Measurements from ENCODE around the gene PAOX. TPM values are rescaled to one million over a fixed set of nuclear protein-coding genes. Genes with fewer than 3 reads are reported as not detected.

PAOX gene
- total RNA-seq, 1 donor from 2014 or later, result 4.6 TPM

DNA sequence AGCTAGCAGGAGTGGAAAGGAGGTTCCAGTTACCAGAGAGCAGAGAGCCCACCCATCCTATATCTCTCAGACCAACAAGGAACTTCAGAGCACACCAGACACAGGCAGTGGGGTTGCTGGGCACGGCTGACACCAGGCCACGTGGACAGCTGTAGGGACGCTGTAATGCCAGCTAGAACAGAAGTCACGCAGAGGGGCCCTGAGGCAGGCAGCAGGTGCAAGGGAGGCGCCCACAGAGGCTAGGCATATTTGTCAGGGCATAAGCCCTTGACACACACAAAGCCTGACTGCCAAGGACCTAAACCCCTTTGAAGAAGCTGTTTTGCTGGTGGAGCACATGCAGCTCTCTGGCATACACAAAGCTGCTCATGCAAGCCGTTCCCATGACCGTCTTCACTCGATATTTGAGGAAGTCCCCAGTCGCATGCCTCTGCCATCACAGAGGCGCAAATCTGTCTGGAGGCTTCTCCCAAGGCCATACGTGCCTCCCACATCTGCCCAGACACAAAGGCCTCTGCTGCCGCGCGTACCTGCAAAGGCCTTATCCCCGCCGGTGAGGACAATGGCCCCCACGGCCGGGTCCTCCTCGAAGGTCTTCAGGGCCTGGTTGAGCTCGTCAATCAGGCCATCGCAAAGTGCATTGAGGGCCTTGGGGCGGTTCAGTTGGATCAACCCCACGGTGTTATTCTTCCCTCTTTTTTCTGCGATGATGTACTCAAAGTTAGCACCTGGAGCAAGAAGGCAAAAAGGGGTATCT lies 8.9 kb upstream of the PAOX start:
- Histone ChIP-seq H3K36me3 (no peaks in the 10 kb centered on the region), H3K4me2 (no peak overlapping the region), H2AFZ (replicated peaks) (no peak overlapping the region), H3K4me1 (peaks cover 7% of the 10 kb centered on the region), H3K4me3 (no peak overlapping the region), H3F3A (ENCODE audit: low read depth) (peaks cover 16% of the 10 kb centered on the region), H3K27ac (no peak overlapping the region), H3K27me3 (peaks cover 15% of the 10 kb centered on the region), H3K79me2 (ENCODE audit: low read depth) (peaks cover 16% of the 10 kb centered on the region), H3K9me3 (ENCODE audit: low read depth) (no peaks in the 10 kb centered on the region), H4K20me1 (ENCODE audit: low read depth) (peaks cover 10% of the 10 kb centered on the region), H3K9ac (no peak overlapping the region)
- peaks cover 7% of the 10 kb centered on the region for H3K4me1 Mint-ChIP-seq
- no peak overlapping the region for H3K27ac Mint-ChIP-seq
- peak overlapping the region; percentile 80 for H3K4me3 Mint-ChIP-seq
- DNase-seq (ENCODE audit: low spot score), result no peak
- H3K27me3 Mint-ChIP-seq (ENCODE audit: insufficient read depth, low read depth), result peaks cover 2% of the 10 kb centered on the region
- H3K9me3 Mint-ChIP-seq, result no peaks in the 10 kb centered on the region
- peaks cover 13% of the 10 kb centered on the region for H3K36me3 Mint-ChIP-seq
- TF ChIP-seq, protein P1, sequence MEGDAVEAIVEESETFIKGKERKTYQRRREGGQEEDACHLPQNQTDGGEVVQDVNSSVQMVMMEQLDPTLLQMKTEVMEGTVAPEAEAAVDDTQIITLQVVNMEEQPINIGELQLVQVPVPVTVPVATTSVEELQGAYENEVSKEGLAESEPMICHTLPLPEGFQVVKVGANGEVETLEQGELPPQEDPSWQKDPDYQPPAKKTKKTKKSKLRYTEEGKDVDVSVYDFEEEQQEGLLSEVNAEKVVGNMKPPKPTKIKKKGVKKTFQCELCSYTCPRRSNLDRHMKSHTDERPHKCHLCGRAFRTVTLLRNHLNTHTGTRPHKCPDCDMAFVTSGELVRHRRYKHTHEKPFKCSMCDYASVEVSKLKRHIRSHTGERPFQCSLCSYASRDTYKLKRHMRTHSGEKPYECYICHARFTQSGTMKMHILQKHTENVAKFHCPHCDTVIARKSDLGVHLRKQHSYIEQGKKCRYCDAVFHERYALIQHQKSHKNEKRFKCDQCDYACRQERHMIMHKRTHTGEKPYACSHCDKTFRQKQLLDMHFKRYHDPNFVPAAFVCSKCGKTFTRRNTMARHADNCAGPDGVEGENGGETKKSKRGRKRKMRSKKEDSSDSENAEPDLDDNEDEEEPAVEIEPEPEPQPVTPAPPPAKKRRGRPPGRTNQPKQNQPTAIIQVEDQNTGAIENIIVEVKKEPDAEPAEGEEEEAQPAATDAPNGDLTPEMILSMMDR (IDR thresholded peaks at IDR 0.05), result no peak
- TF ChIP-seq EZH2 (IDR thresholded peaks at IDR 0.05) (no peak), EZH2phosphoT487 (IDR thresholded peaks at IDR 0.05) (no peak)

DNA sequence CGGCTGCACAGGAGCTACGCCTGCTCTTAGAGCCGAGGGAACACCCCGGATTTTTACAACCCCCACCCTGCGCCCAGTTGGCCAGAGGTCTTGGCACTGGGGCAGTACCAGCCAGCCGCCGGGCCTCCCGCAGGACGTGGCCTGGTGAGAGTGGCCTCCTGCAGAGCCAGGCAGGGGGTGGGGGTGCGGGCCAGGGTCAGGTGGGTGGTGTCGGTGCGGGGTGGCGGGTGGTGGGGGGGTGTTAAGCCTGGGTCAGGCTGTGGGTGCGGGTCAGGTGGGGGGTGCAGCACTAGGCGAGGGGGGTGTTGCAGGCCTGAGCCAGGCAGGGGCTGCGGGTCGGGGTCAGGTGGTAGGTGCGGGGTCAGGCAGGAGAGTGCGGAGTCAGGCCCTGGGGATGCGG lies 6.6 kb upstream of the PAOX start:
- Histone ChIP-seq H3K9me3 (ENCODE audit: low read depth) (no peaks in the 10 kb centered on the region), H3K36me3 (no peaks in the 10 kb centered on the region), H3K4me3 (peak overlapping the region; percentile 97), H4K20me1 (ENCODE audit: low read depth) (peaks cover 10% of the 10 kb centered on the region), H3K27me3 (peaks cover 38% of the 10 kb centered on the region), H3K4me2 (peak overlapping the region; percentile 78), H2AFZ (replicated peaks) (no peak overlapping the region), H3F3A (ENCODE audit: low read depth) (peaks cover 21% of the 10 kb centered on the region), H3K27ac (no peak overlapping the region), H3K79me2 (ENCODE audit: low read depth) (peaks cover 16% of the 10 kb centered on the region), H3K4me1 (peaks cover 7% of the 10 kb centered on the region), H3K9ac (no peak overlapping the region)
- H3K27me3 Mint-ChIP-seq (ENCODE audit: insufficient read depth, low read depth), result peaks cover 11% of the 10 kb centered on the region
- H3K9me3 Mint-ChIP-seq, result no peaks in the 10 kb centered on the region
- H3K27ac Mint-ChIP-seq, result no peak overlapping the region
- no peak for DNase-seq (ENCODE audit: low spot score)
- peaks cover 12% of the 10 kb centered on the region for H3K36me3 Mint-ChIP-seq
- H3K4me3 Mint-ChIP-seq, result peak overlapping the region; percentile 84
- H3K4me1 Mint-ChIP-seq, result peaks cover 17% of the 10 kb centered on the region
- TF ChIP-seq, protein P1 (IDR thresholded peaks at IDR 0.05), result no peak
- TF ChIP-seq EZH2phosphoT487 (IDR thresholded peaks at IDR 0.05) (no peak), EZH2 (IDR thresholded peaks at IDR 0.05) (no peak)

DNA sequence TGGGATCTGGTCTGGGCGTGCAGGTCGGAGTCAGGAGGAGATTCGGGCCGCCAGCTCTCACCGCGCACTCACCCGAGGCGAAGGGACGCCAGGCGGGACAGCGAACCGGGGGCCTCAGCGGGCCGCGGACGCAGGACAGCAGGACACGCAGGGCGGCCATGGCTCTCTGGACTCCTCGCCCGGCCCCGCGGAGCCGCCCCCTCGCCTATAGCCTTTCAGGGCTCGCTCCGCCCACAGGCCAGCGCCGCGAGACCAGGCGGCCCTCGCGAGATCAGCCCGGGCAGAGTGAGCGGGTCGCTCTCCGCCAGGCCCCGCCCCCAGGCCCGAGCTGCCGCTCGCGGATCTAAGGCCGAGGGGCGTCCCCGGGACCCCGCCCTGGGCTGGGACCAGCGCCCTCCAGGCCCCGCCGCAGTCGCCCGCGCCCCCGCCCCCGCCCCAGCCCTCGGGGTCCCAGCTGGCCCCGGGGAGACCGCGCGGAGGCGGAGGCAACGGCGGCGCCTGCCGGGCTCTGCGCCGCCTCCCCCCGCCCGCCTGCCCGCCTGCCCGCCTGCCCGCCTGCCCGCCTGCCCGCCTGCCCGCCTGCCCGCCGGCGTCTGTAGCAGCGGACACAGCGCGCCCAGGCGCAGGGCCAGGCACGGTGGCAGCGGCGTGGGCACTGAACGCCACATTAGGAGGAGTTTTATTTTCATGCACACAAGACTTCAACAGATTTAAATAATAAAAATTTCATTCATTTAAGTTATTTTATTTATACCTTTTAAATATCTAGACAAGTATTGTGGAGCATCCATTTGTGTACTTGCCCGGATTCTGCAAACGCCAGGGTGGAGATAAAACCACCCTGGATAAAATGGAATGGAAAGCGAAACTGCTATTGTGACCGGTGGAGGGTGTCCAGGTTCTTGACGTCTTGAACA lies 5.6 kb upstream of the PAOX start, which contains the start of gene ECHS1:
TSS of gene ECHS1 (minus strand) at position 181 of the 917 bp plus-strand sequence. CDS start at position 160, 21 bp downstream.
- peaks cover 8% of the 10 kb centered on the region for H3K36me3 Mint-ChIP-seq
- peaks cover 12% of the 10 kb centered on the region for H3K27me3 Mint-ChIP-seq (ENCODE audit: insufficient read depth, low read depth)
- H3K9me3 Mint-ChIP-seq, result no peaks in the 10 kb centered on the region
- DNase-seq (ENCODE audit: low spot score), result peak; percentile 99
- Histone ChIP-seq H3K4me1 (peaks cover 7% of the 10 kb centered on the region), H4K20me1 (ENCODE audit: low read depth) (peaks cover 10% of the 10 kb centered on the region), H2AFZ (replicated peaks) (peak within 1 kb of the TSS; percentile 89), H3F3A (ENCODE audit: low read depth) (peaks cover 21% of the 10 kb centered on the region), H3K9ac (peak within 1 kb of the TSS; percentile 83), H3K4me2 (peak within 1 kb of the TSS; percentile 78), H3K79me2 (ENCODE audit: low read depth) (peaks cover 16% of the 10 kb centered on the region), H3K36me3 (no peaks in the 10 kb centered on the region), H3K27me3 (peaks cover 47% of the 10 kb centered on the region), H3K4me3 (peak within 1 kb of the TSS; percentile 97), H3K27ac (no peak within 1 kb of the TSS), H3K9me3 (ENCODE audit: low read depth) (no peaks in the 10 kb centered on the region)
- H3K4me1 Mint-ChIP-seq, result peaks cover 17% of the 10 kb centered on the region
- TF ChIP-seq, protein P1 (IDR thresholded peaks at IDR 0.05), result no peak
- TF ChIP-seq EZH2 (IDR thresholded peaks at IDR 0.05) (no peak), EZH2phosphoT487 (IDR thresholded peaks at IDR 0.05) (no peak)
- peak within 1 kb of the TSS; percentile 88 for H3K4me3 Mint-ChIP-seq
- H3K27ac Mint-ChIP-seq, result peak within 1 kb of the TSS; percentile 87
